Right renal pelvis (tissue), 4 donors: Measurements from ENCODE around the gene MS4A6E. TPM values are rescaled to one million over a fixed set of nuclear protein-coding genes. Genes with fewer than 3 reads are reported as not detected.
A peak's percentile ranks its signal among the peaks of the same experiment; 100 is the strongest.
"Not testable (repeated sequence)": the region's sequence is repeated elsewhere in the genome, so short reads cannot be mapped to it uniquely, and the experiment has no call there.

Experiments used
- DNase-seq, 4 donors: peaks; one replicate each; pipeline ENCODE4 v3.0.0-alpha.2; 2013; ENCODE audit warnings: low read depth in 4 of 4, low spot score in 3 of 4, missing footprints in 1 of 4
- polyA plus RNA-seq, 4 donors: library from polyadenylated mRNA; unstranded; fragments of 120-200 nt; gene quantifications; one replicate each; pipeline ENCODE4 v1.2.1, GENCODE V29; 2013; ENCODE audit not compliant: insufficient read length in 4 of 4

Gene MS4A6E
- polyA plus RNA-seq, 4 donors = not detected

GRCh38 chr11:60334005-60334620 is 7.1 kb downstream of the MS4A6E start:
- DNase-seq = peak; percentile 10 to 32 (median 18)

- no peak for DNase-seq
Measured at GRCh38 chr11:60336767-60337391, 9.8 kb downstream of the MS4A6E start.

- no peak for DNase-seq
Measured at GRCh38 chr11:60338053-60338452, 11.0 kb downstream of the MS4A6E start.

- DNase-seq = no peak
Measured at GRCh38 chr11:60339356-60339755, 12.3 kb downstream of the MS4A6E start.

GRCh38 chr11:60343094-60343704 is 16.1 kb downstream of the MS4A6E start:
- DNase-seq = no peak

- DNase-seq = no peak
Measured at GRCh38 chr11:60344146-60344545, 17.1 kb downstream of the MS4A6E start.

- DNase-seq = no peak
Measured at GRCh38 chr11:60345489-60345888, 18.4 kb downstream of the MS4A6E start.

GRCh38 chr11:60347084-60347797 is 20.2 kb downstream of the MS4A6E start:
- no peak for DNase-seq

- DNase-seq = no peak
Measured at GRCh38 chr11:60348116-60348515, 21.1 kb downstream of the MS4A6E start.

- DNase-seq = no peak
Measured at GRCh38 chr11:60349990-60350389, 22.9 kb downstream of the MS4A6E start.

- DNase-seq = no peak
Measured at GRCh38 chr11:60357771-60358170, 30.7 kb downstream of the MS4A6E start.

GRCh38 chr11:60360621-60361020 is 33.6 kb downstream of the MS4A6E start:
- DNase-seq = no peak

- no peak for DNase-seq
Measured at GRCh38 chr11:60362241-60362640, 35.2 kb downstream of the MS4A6E start.

GRCh38 chr11:60363542-60364470 is 36.8 kb downstream of the MS4A6E start:
- DNase-seq = peak; percentile 49 to 57 (median 54)

- DNase-seq = not testable (repeated sequence)
Measured at GRCh38 chr11:60366262-60366904, 39.3 kb downstream of the MS4A6E start.

GRCh38 chr11:60367009-60367408 is 40.0 kb downstream of the MS4A6E start:
- DNase-seq = no peak

- DNase-seq = no peak
Measured at GRCh38 chr11:60367896-60368295, 40.8 kb downstream of the MS4A6E start.

- no peak for DNase-seq
Measured at GRCh38 chr11:60370252-60370810, 43.3 kb downstream of the MS4A6E start.

- DNase-seq = no peak
Measured at GRCh38 chr11:60370811-60371298, 43.8 kb downstream of the MS4A6E start.
